HFF-Myc (cell line): Measurements from ENCODE around the gene GAREM1.
A peak's percentile ranks its signal among the peaks of the same experiment; 100 is the strongest.

ENCODE experiments used
- DNase-seq: peaks from one replicate; pipeline ENCODE4 v3.0.0-alpha.2; 2011; ENCODE audit warnings: low read depth; ENCODE audit errors: extremely low read depth
- H3K4me3 ChIP-seq: replicated peaks from 2 replicates; pipeline ENCODE4 v1.5.1; 2011; ENCODE audit warnings: low read depth, mild to moderate bottlenecking, control low read depth, low read length
- CTCF ChIP-seq: IDR thresholded peaks from 2 replicates; pipeline ENCODE4 v1.5.1; 2012; ENCODE audit warnings: mild to moderate bottlenecking, low read depth, low read length, control low read depth; ENCODE audit errors: missing control alignments

The GAREM1 gene

GRCh38 chr18:32366586-32367538 lies 103.8 kb downstream of the GAREM1 start:
- TF ChIP-seq CTCF = no peak
- no peak for DNase-seq
- no peak overlapping the region for H3K4me3 ChIP-seq

- H3K4me3 ChIP-seq = no peak overlapping the region
- DNase-seq = no peak
- TF ChIP-seq CTCF = no peak
Measured at GRCh38 chr18:32362484-32362883, 108.2 kb downstream of the GAREM1 start.

- DNase-seq = no peak
- H3K4me3 ChIP-seq = no peak overlapping the region
- TF ChIP-seq CTCF = no peak
Measured at GRCh38 chr18:32360682-32361345, 109.9 kb downstream of the GAREM1 start.

GRCh38 chr18:32358529-32358928 lies 112.2 kb downstream of the GAREM1 start:
- TF ChIP-seq CTCF = no peak
- H3K4me3 ChIP-seq = no peak overlapping the region
- DNase-seq = no peak

- no peak overlapping the region for H3K4me3 ChIP-seq
- DNase-seq = no peak
- TF ChIP-seq CTCF = peak; percentile 10
Measured at GRCh38 chr18:32358075-32358474, 112.6 kb downstream of the GAREM1 start.

GRCh38 chr18:32355896-32356295 lies 114.8 kb downstream of the GAREM1 start:
- no peak for TF ChIP-seq CTCF
- H3K4me3 ChIP-seq = no peak overlapping the region
- DNase-seq = no peak
